RWPE2 (cell line): Measurements from ENCODE around the gene ERI2.

ENCODE experiments used
- ATAC-seq: fragments of 200-7000 bp; cut with Tn5 transposase; 3 replicates; pipeline ENCODE4 v1.9.1; 2021; ENCODE audit warnings: low read depth
- DNase-seq: peaks from one replicate; pipeline ENCODE4 v3.0.0-alpha.2; 2020; ENCODE audit warnings: low spot score
- H3K27ac ChIP-seq: fragments of 450-650 bp; 2 replicates; pipeline ENCODE4 v1.5.1; 2017; ENCODE audit warnings: mild to moderate bottlenecking; ENCODE audit not compliant: poor library complexity, severe bottlenecking
- H3K27me3 ChIP-seq: fragments of 250-450 bp; sonication (Bioruptor Pico); 2 replicates; pipeline ENCODE4 v1.5.1; 2021; ENCODE audit warnings: mild to moderate bottlenecking, moderate library complexity; ENCODE audit not compliant: insufficient read depth, poor library complexity, severe bottlenecking
- H3K36me3 ChIP-seq: fragments of 250-450 bp; sonication (Bioruptor Pico); 2 replicates; pipeline ENCODE4 v1.5.1; 2020; ENCODE audit warnings: low read depth, mild to moderate bottlenecking, moderate library complexity
- H3K4me1 ChIP-seq: fragments of 250-450 bp; sonication (Bioruptor Pico); 2 replicates; pipeline ENCODE4 v1.5.1; 2021; ENCODE audit warnings: mild to moderate bottlenecking, moderate library complexity; ENCODE audit not compliant: insufficient read depth, poor library complexity, severe bottlenecking
- H3K4me3 ChIP-seq: fragments of 250-450 bp; sonication (Bioruptor Pico); 2 replicates; pipeline ENCODE4 v1.5.1; 2021; ENCODE audit warnings: mild to moderate bottlenecking, moderate library complexity; ENCODE audit not compliant: severe bottlenecking
- H3K9me3 ChIP-seq: fragments of 250-450 bp; sonication (Bioruptor Pico); 2 replicates; pipeline ENCODE4 v1.5.1; 2021; ENCODE audit warnings: mild to moderate bottlenecking, moderate library complexity; ENCODE audit not compliant: severe bottlenecking
- TF ChIP-seq, protein P1 (sequence below): fragments of 450-650 bp; IDR thresholded peaks from one replicate; pipeline ENCODE4 v1.5.1; 2017; ENCODE audit warnings: mild to moderate bottlenecking, moderate library complexity; ENCODE audit not compliant: poor library complexity, severe bottlenecking

ERI2 gene

DNA sequence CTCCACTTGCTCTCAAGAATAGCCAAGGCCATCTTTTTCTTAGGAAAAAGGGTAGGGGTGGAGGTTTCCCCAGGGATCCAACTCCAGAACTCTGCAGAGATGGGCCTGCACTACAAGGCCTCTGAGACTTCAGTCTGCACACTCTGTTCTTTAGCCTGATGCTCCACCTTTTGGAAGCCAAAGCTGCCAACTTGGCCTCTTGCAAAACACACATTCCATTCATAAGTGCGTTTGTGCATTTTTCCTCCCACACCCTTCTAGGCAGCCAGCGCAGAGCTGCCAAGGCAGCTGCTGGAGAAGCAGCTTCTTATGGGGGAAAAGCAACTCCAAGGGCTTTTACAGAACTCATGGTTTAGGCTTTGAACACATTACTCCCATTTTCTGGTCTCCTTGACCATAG, 45.3 kb upstream of the ERI2 start:
- Histone ChIP-seq H3K36me3 (peaks cover 10% of the 10 kb centered on the region), H3K27me3 (no peaks in the 10 kb centered on the region), H3K4me1 (peaks cover 28% of the 10 kb centered on the region), H3K27ac (peak overlapping the region; percentile 80), H3K4me3 (no peak overlapping the region), H3K9me3 (no peaks in the 10 kb centered on the region)
- TF ChIP-seq, protein P1, sequence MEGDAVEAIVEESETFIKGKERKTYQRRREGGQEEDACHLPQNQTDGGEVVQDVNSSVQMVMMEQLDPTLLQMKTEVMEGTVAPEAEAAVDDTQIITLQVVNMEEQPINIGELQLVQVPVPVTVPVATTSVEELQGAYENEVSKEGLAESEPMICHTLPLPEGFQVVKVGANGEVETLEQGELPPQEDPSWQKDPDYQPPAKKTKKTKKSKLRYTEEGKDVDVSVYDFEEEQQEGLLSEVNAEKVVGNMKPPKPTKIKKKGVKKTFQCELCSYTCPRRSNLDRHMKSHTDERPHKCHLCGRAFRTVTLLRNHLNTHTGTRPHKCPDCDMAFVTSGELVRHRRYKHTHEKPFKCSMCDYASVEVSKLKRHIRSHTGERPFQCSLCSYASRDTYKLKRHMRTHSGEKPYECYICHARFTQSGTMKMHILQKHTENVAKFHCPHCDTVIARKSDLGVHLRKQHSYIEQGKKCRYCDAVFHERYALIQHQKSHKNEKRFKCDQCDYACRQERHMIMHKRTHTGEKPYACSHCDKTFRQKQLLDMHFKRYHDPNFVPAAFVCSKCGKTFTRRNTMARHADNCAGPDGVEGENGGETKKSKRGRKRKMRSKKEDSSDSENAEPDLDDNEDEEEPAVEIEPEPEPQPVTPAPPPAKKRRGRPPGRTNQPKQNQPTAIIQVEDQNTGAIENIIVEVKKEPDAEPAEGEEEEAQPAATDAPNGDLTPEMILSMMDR = peak; percentile 7
- ATAC-seq (peak; percentile 95), DNase-seq (peak; percentile 72)

DNA sequence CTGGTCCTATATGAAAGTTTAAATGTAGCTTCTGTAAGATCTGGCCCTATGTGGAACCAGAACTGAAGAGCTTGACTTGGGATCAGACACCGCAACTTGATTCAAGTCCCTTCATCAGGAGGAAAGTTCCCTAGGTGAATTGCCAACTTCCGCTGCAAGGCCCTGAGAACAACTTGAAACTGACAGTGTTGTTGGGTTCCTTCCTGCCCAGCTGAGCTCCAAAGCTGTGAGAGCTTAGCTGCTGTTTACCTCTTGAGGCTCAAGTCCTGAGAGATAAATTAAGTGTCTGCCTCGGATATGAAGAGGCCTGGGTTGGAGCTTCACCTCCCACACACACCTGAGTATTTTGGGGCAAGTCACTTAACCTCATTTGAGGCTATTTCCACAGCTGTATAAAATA, 44.7 kb upstream of the ERI2 start:
- ATAC-seq = no peak
- H3K27ac ChIP-seq = peak overlapping the region; percentile 80
- no peaks in the 10 kb centered on the region for H3K9me3 ChIP-seq
- H3K4me1 ChIP-seq = peaks cover 28% of the 10 kb centered on the region
- TF ChIP-seq, protein P1 = no peak
- H3K27me3 ChIP-seq = no peaks in the 10 kb centered on the region
- H3K4me3 ChIP-seq = no peak overlapping the region
- peaks cover 10% of the 10 kb centered on the region for H3K36me3 ChIP-seq
- no peak for DNase-seq

DNA sequence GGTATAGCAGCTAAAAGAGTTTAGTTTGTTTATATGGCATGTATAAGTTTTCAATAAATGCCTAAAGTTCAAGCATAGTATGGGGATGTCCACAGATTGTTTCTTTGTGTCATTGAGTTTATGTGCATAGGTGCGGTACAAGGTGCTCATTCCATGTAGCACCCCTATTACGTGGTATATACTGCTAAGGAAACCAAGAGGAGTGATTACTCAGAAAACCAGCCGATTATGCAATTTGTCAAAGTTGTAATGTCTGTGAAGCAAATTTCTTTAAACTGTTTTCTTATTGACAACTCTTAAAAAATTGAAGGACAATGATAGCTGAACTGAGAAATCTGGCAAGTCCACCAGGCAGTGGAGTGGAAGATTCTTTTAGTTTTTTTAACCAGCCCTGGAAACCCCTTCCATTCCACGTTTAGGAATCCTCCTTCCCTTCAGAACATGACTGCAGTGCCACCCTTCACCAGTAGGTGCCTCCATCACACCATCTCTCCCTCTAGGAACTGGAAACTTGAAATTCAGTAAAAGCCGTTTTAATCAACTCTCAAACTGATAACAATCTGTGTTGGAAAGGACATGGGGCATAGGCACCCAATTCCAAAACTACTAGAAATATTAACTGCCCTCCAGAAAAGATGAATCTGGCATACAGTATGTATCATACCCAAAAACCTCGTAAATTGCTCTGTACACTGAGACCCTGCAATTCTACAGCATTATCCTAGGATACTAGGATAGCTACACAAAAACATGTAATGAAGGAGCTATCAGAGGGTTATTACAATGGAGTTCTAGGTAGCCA, 43.5 kb upstream of the ERI2 start:
- Histone ChIP-seq H3K27ac (peak overlapping the region; percentile 80), H3K36me3 (peaks cover 10% of the 10 kb centered on the region)

DNA sequence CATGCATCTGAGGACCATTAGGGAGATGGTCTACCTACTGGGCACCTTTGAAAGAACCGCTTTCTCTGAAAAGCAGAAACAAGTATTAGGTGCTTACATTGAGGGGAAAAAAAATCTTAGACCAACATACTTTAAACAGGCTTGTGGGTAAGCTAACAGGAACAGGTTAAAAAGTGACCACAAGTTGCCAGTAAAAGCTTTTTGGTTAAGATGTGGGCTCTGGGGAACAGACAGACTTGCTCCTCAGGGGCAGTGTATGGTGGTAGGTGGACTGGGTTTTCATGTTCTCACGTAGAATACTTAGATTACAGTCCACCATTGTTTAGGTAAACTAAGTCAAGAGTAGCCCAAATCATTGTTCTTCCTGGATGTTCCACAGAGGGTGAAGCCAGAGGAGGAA, 41.3 kb upstream of the ERI2 start:
- peaks cover 23% of the 10 kb centered on the region for H3K4me1 ChIP-seq
- no peaks in the 10 kb centered on the region for H3K9me3 ChIP-seq
- peaks cover 17% of the 10 kb centered on the region for H3K36me3 ChIP-seq
- TF ChIP-seq, protein P1 = no peak
- DNase-seq = no peak
- no peaks in the 10 kb centered on the region for H3K27me3 ChIP-seq
- ATAC-seq = no peak
- no peak overlapping the region for H3K4me3 ChIP-seq
- no peak overlapping the region for H3K27ac ChIP-seq

More for the DNA sequence above, 43.5 kb upstream of the ERI2 start:
- peak; percentile 30; the same call in 2 of the 3 replicates for ATAC-seq
- no peak for DNase-seq
- Histone ChIP-seq H3K27me3 (no peaks in the 10 kb centered on the region), H3K9me3 (no peaks in the 10 kb centered on the region), H3K4me1 (peaks cover 28% of the 10 kb centered on the region), H3K4me3 (no peak overlapping the region)
- TF ChIP-seq, protein P1 = peak; percentile 98

DNA sequence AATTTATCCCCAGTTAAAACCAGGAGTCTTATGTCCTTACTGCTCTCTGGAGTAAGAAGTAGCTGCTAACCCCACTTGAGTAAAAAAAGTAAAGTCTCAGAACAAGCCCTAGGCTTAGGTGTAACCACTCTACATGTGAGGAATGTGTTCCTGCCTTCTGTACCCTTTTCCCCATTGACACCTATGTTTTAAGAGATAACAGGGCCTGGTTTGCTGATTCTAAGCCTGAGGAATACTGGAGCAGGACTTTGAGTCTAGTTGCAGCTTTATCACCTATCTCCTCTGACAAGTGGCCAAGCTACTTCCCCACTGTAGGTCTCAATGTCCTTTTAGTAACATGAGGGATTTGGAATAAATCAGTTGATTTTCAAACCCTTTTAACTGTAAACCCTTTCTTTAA, 40.3 kb upstream of the ERI2 start:
- TF ChIP-seq, protein P1 = no peak
- DNase-seq = no peak
- Histone ChIP-seq H3K4me1 (peaks cover 13% of the 10 kb centered on the region), H3K9me3 (no peaks in the 10 kb centered on the region), H3K27me3 (no peaks in the 10 kb centered on the region), H3K4me3 (no peak overlapping the region), H3K27ac (no peak overlapping the region), H3K36me3 (peaks cover 20% of the 10 kb centered on the region)
- ATAC-seq = no peak
